K562 (cell line): ENCODE results near the gene C16orf95. TPM values are rescaled to one million over a fixed set of nuclear protein-coding genes. Genes with fewer than 3 reads are reported as not detected.

ENCODE experiments used
- ATAC-seq: fragments of 200-7000 bp; cut with Tn5 transposase; 3 replicates; pipeline ENCODE4 v1.9.1; 2020; ENCODE audit warnings: moderate library complexity
- BruUV-seq: library from RNA; stranded (reverse); fragments of 400-500 nt; replicated peaks from 2 replicates; lab custom pipeline; 2021; lab: Mats Ljungman, UMichigan
- CTCF ChIA-PET: fragments of 300-600 bp; formaldehyde crosslinking; extraction: SDS; loops from one replicate; lab custom pipeline; 2021; ENCODE audit warnings: low intra/inter-chr PET ratio; lab: Yijun Ruan, JAX
- POLR2A ChIA-PET: fragments of 300-600, 350-650 bp; sonication (Branson Sonifier 250); formaldehyde crosslinking; extraction: SDS; loops from one replicate; lab custom pipeline; 2021; ENCODE audit warnings: antibody characterized with exemption, inconsistent platforms; lab: Yijun Ruan, JAX
- DNase-seq, 4 experiments: peaks; one replicate each; pipeline versions ENCODE4 v3.0.0 to v3.0.0-alpha.2; 2011 to 2018; ENCODE audit warnings: low spot score in 3 of 4, mixed read lengths in 3 of 4; ENCODE audit errors: extremely low read depth in 1 of 4
- FAIRE-seq: peaks from 2 replicates; lab custom pipeline; 2011; peaks lifted over from hg19 to GRCh38; lab: Jason Lieb, UNC
- H2AFZ ChIP-seq: 2 replicates; pipeline ENCODE4 v1.6.0; 2011; ENCODE audit warnings: low read depth, low read length, control low read depth, inconsistent platforms
- H3K27ac ChIP-seq: fragments of 200-600 bp; 3 replicates; pipeline ENCODE4 v1.8.0; 2011; ENCODE audit warnings: low read depth, mild to moderate bottlenecking, control low read depth, inconsistent platforms, low read length, moderate library complexity, mixed read lengths; ENCODE audit errors: extremely low read depth
- H3K27me3 ChIP-seq, 2 experiments: fragments of 300-600 bp in 1 of 2; 2 replicates in 1 of 2; 3 replicates in 1 of 2; pipeline versions ENCODE4 v1.6.0 to v1.8.0; 2011; ENCODE audit warnings: inconsistent platforms in 2 of 2, low read length in 2 of 2, mild to moderate bottlenecking in 1 of 2, mixed read lengths in 1 of 2, moderate library complexity in 1 of 2; ENCODE audit not compliant: control insufficient read depth in 2 of 2, insufficient read depth in 2 of 2
- H3K36me3 ChIP-seq: fragments of 300-600 bp; 3 replicates; pipeline ENCODE4 v1.8.0; 2011; ENCODE audit warnings: mild to moderate bottlenecking, low read length, inconsistent platforms; ENCODE audit not compliant: control insufficient read depth, insufficient read depth
- H3K4me1 ChIP-seq, 2 experiments: fragments of 200-600 bp in 1 of 2; replicated peaks in 1 of 2; 2 replicates in 1 of 2; 3 replicates in 1 of 2; pipeline versions ENCODE4 v1.5.1 to v1.8.0; 2011; ENCODE audit warnings: inconsistent platforms in 2 of 2, low read length in 2 of 2, mild to moderate bottlenecking in 1 of 2, mixed read lengths in 1 of 2, moderate library complexity in 1 of 2; ENCODE audit not compliant: control insufficient read depth in 2 of 2, insufficient read depth in 2 of 2
- H3K4me2 ChIP-seq: 2 replicates; pipeline ENCODE4 v1.6.1; 2011; ENCODE audit warnings: low read length, control low read depth, inconsistent platforms, mixed read lengths; ENCODE audit not compliant: insufficient read depth
- H3K4me3 ChIP-seq: fragments of 200-600 bp; sonication (generic), shearing (Covaris generic); 2 replicates; pipeline ENCODE4 v1.5.1; 2016; ENCODE audit warnings: control low read depth, inconsistent platforms
- H3K79me2 ChIP-seq: fragments of 200-600 bp; 3 replicates; pipeline ENCODE4 v1.8.0; 2011; ENCODE audit warnings: low read length, inconsistent platforms; ENCODE audit not compliant: control insufficient read depth, insufficient read depth
- H3K9ac ChIP-seq, 2 experiments: 2 replicates each; pipeline versions ENCODE4 v1.6.0 to v1.6.1; 2011; ENCODE audit warnings: low read depth in 2 of 2, low read length in 2 of 2, control low read depth in 1 of 2, inconsistent platforms in 1 of 2, mild to moderate bottlenecking in 1 of 2, mixed read lengths in 1 of 2; ENCODE audit not compliant: insufficient read depth in 1 of 2
- H3K9me1 ChIP-seq: one replicate; pipeline ENCODE4 v1.6.0; 2011; ENCODE audit warnings: inconsistent platforms, mild to moderate bottlenecking, low read length, moderate library complexity; ENCODE audit not compliant: control insufficient read depth, insufficient read depth
- H3K9me3 ChIP-seq: replicated peaks from 2 replicates; pipeline ENCODE4 v1.5.1; 2011; ENCODE audit warnings: low read depth, low read length, inconsistent platforms; ENCODE audit not compliant: control insufficient read depth, insufficient read depth
- H4K20me1 ChIP-seq: replicated peaks from 2 replicates; pipeline ENCODE4 v1.6.1; 2011; ENCODE audit warnings: low read length, inconsistent platforms, mixed read lengths; ENCODE audit not compliant: control insufficient read depth, insufficient read depth
- ARNT ChIP-seq, 2 experiments: fragments of 450-650 bp; IDR thresholded peaks; 2 replicates each; pipeline ENCODE4 v1.6.1; 2016; ENCODE audit warnings: mild to moderate bottlenecking in 1 of 2
- BACH1 ChIP-seq: fragments of 200-800 bp; sonication (Bioruptor generic); IDR thresholded peaks from 2 replicates; pipeline ENCODE4 v1.6.1; 2016; ENCODE audit warnings: missing genetic modification characterization, missing compliant biosample characterization
- DLX4 ChIP-seq: fragments of 250-450 bp; sonication (Bioruptor Pico); IDR thresholded peaks from 2 replicates; pipeline ENCODE4 v1.6.1; 2021; ENCODE audit warnings: mild to moderate bottlenecking
- HLTF ChIP-seq: fragments of 450-650 bp; IDR thresholded peaks from 2 replicates; pipeline ENCODE4 v1.6.1; 2016
- TCF7 ChIP-seq: sonication (generic); IDR thresholded peaks from 2 replicates; pipeline ENCODE4 v1.6.1; 2016; ENCODE audit warnings: antibody characterized with exemption, borderline replicate concordance
- ZNF282 ChIP-seq: sonication (generic); formaldehyde crosslinking; IDR thresholded peaks from 2 replicates; pipeline ENCODE4 v1.8.1; 2023; ENCODE audit warnings: missing genetic modification reagents
- ZNF778 ChIP-seq: fragments of 450-650 bp; formaldehyde crosslinking; IDR thresholded peaks from 2 replicates; pipeline ENCODE4 v1.4.0; 2020; ENCODE audit warnings: mild to moderate bottlenecking, moderate library complexity
- ZSCAN32 ChIP-seq: fragments of 450-650 bp; formaldehyde crosslinking; IDR thresholded peaks from 2 replicates; pipeline ENCODE4 v1.4.0; 2020; ENCODE audit warnings: mild to moderate bottlenecking, moderate library complexity
- WGBS: fragments of 100-300 bp; shearing (Covaris generic); methylation state at CpG from one replicate; pipeline ENCODE4 v1.1.6; 2016; ENCODE audit warnings: low coverage, mixed read lengths; ENCODE audit not compliant: insufficient coverage; ENCODE audit errors: missing lambda C conversion rate; 5-methylcytosine and 5-hydroxymethylcytosine counted together
- in situ Hi-C: fragments of 300-500 bp; cut with MboI; formaldehyde crosslinking; loops from 4 replicates; pipeline ENCODE4 v1.15.0; 2018; ENCODE audit warnings: inconsistent platforms, mixed read lengths
- intact Hi-C: fragments of 100-400 bp; cut with micrococcal nuclease; formaldehyde crosslinking; loops from 2 replicates; pipeline ENCODE4 v1.14.2; 2022
- polyA plus RNA-seq, 8 experiments: library from polyadenylated mRNA; depleted of rRNA in 4 of 8; stranded (reverse) in 5 of 8; unstranded in 3 of 8; fragments of >200 nt; fragmentation: Nextera tagmentation in 2 of 8; fragmentation: Illumina TruSeq in 1 of 8; extraction: Ambion mirVana in 2 of 8; extraction: Trizol in 1 of 8; gene quantifications; 2 replicates each; pipeline versions ENCODE4 v1.2.1 to v1.2.3, GENCODE V29; 2011 to 2014; ENCODE audit warnings: inconsistent platforms in 1 of 8, missing spikeins in 1 of 8
- total RNA-seq, 7 experiments: library from RNA; depleted of rRNA in 6 of 7; stranded (reverse); fragments of >200 nt in 6 of 7; fragmentation: Illumina TruSeq in 2 of 7; extraction: Trizol in 2 of 7; gene quantifications; 2 replicates each; pipeline versions ENCODE4 v1.2.1 to v1.2.3, GENCODE V29; 2011 to 2021; ENCODE audit warnings: low replicate concordance in 1 of 7
- TF ChIP-seq, protein P1 (sequence below): fragments of 450-650 bp; formaldehyde crosslinking; IDR thresholded peaks from 2 replicates; pipeline ENCODE4 v1.4.0; 2020; ENCODE audit warnings: mild to moderate bottlenecking, mixed read lengths

The C16orf95 gene
- total and polyA plus RNA-seq, 9 of the 15 experiments (the other 6 are each of a cell fraction or from before 2014, with no cell fraction given): 6.5 to 20.5 (median 9.4) TPM

- in situ Hi-C loops (no loop called here), intact Hi-C loops (loop anchor here (10.0 kb wide), 1 partner anchor 309 kb away; no protein-coding TSS in a partner anchor)
- Histone ChIP-seq H3K4me1 (peaks cover 0 to 31% of the 10 kb centered on the region in 2 experiments; a peak in 2 of 5 replicates), H3K4me2 (no peak overlapping the region), H3K9ac (peak overlapping the region in 1 of 2 experiments; percentile 73; a peak in 1 of 4 replicates), H3K27ac (no peak overlapping the region), H3K79me2 (no peaks in the 10 kb centered on the region; the same call in 2 of the 3 replicates), H3K9me3 (no peaks in the 10 kb centered on the region), H3K36me3 (peaks cover 36% of the 10 kb centered on the region; the same call in 2 of the 3 replicates), H2AFZ (no peak overlapping the region), H3K4me3 (no peak overlapping the region), H4K20me1 (peaks cover 5% of the 10 kb centered on the region; the same call in 1 of the 2 replicates), H3K27me3 (no peaks in the 10 kb centered on the region), H3K9me1 (peaks cover 5% of the 10 kb centered on the region)
- WGBS: 61% methylated on average over 11 of the region's 15 CpGs
- ChIA-PET POLR2A (no interaction called here), CTCF (no interaction called here)
- BruUV-seq: no TSS peak
- DNase-seq (no peak), FAIRE-seq (no peak), ATAC-seq (no peak)
- TF ChIP-seq HLTF: no peak
- no peak for TF ChIP-seq ZSCAN32
- TF ChIP-seq, protein P1, sequence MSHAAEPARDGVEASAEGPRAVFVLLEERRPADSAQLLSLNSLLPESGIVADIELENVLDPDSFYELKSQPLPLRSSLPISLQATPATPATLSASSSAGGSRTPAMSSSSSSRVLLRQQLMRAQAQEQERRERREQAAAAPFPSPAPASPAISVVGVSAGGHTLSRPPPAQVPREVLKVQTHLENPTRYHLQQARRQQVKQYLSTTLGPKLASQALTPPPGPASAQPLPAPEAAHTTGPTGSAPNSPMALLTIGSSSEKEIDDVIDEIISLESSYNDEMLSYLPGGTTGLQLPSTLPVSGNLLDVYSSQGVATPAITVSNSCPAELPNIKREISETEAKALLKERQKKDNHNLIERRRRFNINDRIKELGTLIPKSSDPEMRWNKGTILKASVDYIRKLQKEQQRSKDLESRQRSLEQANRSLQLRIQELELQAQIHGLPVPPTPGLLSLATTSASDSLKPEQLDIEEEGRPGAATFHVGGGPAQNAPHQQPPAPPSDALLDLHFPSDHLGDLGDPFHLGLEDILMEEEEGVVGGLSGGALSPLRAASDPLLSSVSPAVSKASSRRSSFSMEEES (CRISPR knock-in tag): no peak
- TF ChIP-seq DLX4 (CRISPR knock-in tag): no peak
- no peak for TF ChIP-seq ZNF778 (CRISPR knock-in tag)
- TF ChIP-seq BACH1 (tag): no peak
- no peak for TF ChIP-seq TCF7
- TF ChIP-seq ARNT (IDR thresholded peaks at IDR 0.05): no peak
- TF ChIP-seq ZNF282 (CRISPR knock-in tag): no peak
These were observed 8.2 kb upstream of the C16orf95 start for GRCh38 chr16:87325423-87325858.
